ENCODE data around the gene DCBLD1.

- no peak for TF ChIP-seq CTCF (conservative IDR thresholded peaks at IDR 0.05 in 1 of 2, IDR thresholded peaks at IDR 0.05 in 1 of 2; ENCODE audit: low read depth in 1 of 2, low read length in 2 of 2)
- TF ChIP-seq EZH2 (IDR thresholded peaks at IDR 0.05; ENCODE audit: low read length, missing control alignments), result no peak
These were observed 108.9 kb downstream of the DCBLD1 start for GRCh38 chr6:117591405-117591804.
